ENCODE measurements around the gene MAST4.

Gene MAST4

GRCh38 chr5:67181648-67182221 is 585.5 kb downstream of the MAST4 start:
- Histone ChIP-seq H3K27ac (ENCODE audit: low read length, poor library complexity, severe bottlenecking) (no peak overlapping the region), H3K36me3 (ENCODE audit: control insufficient read depth in 1 of 2, insufficient read depth in 2 of 2, low read depth in 1 of 2, low read length in 2 of 2) (no peaks in the 10 kb centered on the region), H2AFZ (ENCODE audit: low read depth, low read length) (no peak overlapping the region), H2BK15ac (ENCODE audit: low read depth, poor library complexity, severe bottlenecking) (no peak overlapping the region), H4K8ac (ENCODE audit: low read length) (no peak overlapping the region), H3K4me1 (ENCODE audit: control insufficient read depth, insufficient read depth, low read depth, low read length) (no peaks in the 10 kb centered on the region), H3K79me1 (replicated peaks; ENCODE audit: low read length, poor library complexity, severe bottlenecking) (no peaks in the 10 kb centered on the region), H3K9me3 (ENCODE audit: control insufficient read depth, low read length) (no peaks in the 10 kb centered on the region), H3K4ac (ENCODE audit: low read depth in 1 of 2, low read length in 2 of 2) (no peak overlapping the region), H3K23ac (ENCODE audit: low read length in 2 of 2) (no peak overlapping the region), H3K4me3 (ENCODE audit: insufficient read depth in 1 of 2, low read depth in 1 of 2, low read length in 2 of 2) (no peak overlapping the region), H3K27me3 (ENCODE audit: control insufficient read depth in 1 of 2, insufficient read depth in 1 of 2, low read length in 2 of 2) (no peaks in the 10 kb centered on the region), H3K4me2 (ENCODE audit: low read length, poor library complexity, severe bottlenecking) (no peak overlapping the region), H3K18ac (ENCODE audit: low read depth in 1 of 2, low read length in 2 of 2) (peak overlapping the region in 1 of 2 experiments; percentile 71), H2BK120ac (ENCODE audit: low read depth, low read length) (no peak overlapping the region), H4K91ac (ENCODE audit: low read length) (no peak overlapping the region), H3K14ac (ENCODE audit: low read length in 2 of 2) (no peak overlapping the region), H2BK12ac (ENCODE audit: low read length in 2 of 2) (no peak overlapping the region), H3K9ac (ENCODE audit: low read length) (peak overlapping the region; percentile 46), H2AK5ac (ENCODE audit: low read length, severe bottlenecking) (no peak overlapping the region), H2BK5ac (ENCODE audit: low read depth, low read length, poor library complexity, severe bottlenecking) (no peak overlapping the region)
- DNase-seq = no peak
- WGBS = 76% methylated on average over 5 of the region's 5 CpGs

- Histone ChIP-seq H4K91ac (ENCODE audit: low read length) (no peak overlapping the region), H4K8ac (ENCODE audit: low read length) (no peak overlapping the region), H2BK15ac (ENCODE audit: low read depth, poor library complexity, severe bottlenecking) (no peak overlapping the region), H3K79me1 (replicated peaks; ENCODE audit: low read length, poor library complexity, severe bottlenecking) (no peaks in the 10 kb centered on the region), H3K4me1 (ENCODE audit: control insufficient read depth, insufficient read depth, low read depth, low read length) (no peaks in the 10 kb centered on the region), H3K36me3 (ENCODE audit: control insufficient read depth in 1 of 2, insufficient read depth in 2 of 2, low read depth in 1 of 2, low read length in 2 of 2) (no peaks in the 10 kb centered on the region), H3K23ac (ENCODE audit: low read length in 2 of 2) (no peak overlapping the region), H2AK5ac (ENCODE audit: low read length, severe bottlenecking) (no peak overlapping the region), H3K18ac (ENCODE audit: low read depth in 1 of 2, low read length in 2 of 2) (no peak overlapping the region), H3K14ac (ENCODE audit: low read length in 2 of 2) (no peak overlapping the region), H3K27ac (ENCODE audit: low read length, poor library complexity, severe bottlenecking) (no peak overlapping the region), H2AFZ (ENCODE audit: low read depth, low read length) (peak overlapping the region; percentile 54), H2BK120ac (ENCODE audit: low read depth, low read length) (no peak overlapping the region), H3K4me3 (ENCODE audit: insufficient read depth in 1 of 2, low read depth in 1 of 2, low read length in 2 of 2) (no peak overlapping the region), H3K4me2 (ENCODE audit: low read length, poor library complexity, severe bottlenecking) (peak overlapping the region; percentile 29), H3K9ac (ENCODE audit: low read length) (peak overlapping the region; percentile 46), H3K4ac (ENCODE audit: low read depth in 1 of 2, low read length in 2 of 2) (no peak overlapping the region), H3K27me3 (ENCODE audit: control insufficient read depth in 1 of 2, insufficient read depth in 1 of 2, low read length in 2 of 2) (no peaks in the 10 kb centered on the region), H2BK12ac (ENCODE audit: low read length in 2 of 2) (no peak overlapping the region), H2BK5ac (ENCODE audit: low read depth, low read length, poor library complexity, severe bottlenecking) (no peak overlapping the region), H3K9me3 (ENCODE audit: control insufficient read depth, low read length) (no peaks in the 10 kb centered on the region)
- peak; percentile 76 for DNase-seq
- WGBS = 13% methylated on average over 4 of the region's 6 CpGs
Observed at GRCh38 chr5:67182301-67182790, 586.2 kb downstream of the MAST4 start.

DNA sequence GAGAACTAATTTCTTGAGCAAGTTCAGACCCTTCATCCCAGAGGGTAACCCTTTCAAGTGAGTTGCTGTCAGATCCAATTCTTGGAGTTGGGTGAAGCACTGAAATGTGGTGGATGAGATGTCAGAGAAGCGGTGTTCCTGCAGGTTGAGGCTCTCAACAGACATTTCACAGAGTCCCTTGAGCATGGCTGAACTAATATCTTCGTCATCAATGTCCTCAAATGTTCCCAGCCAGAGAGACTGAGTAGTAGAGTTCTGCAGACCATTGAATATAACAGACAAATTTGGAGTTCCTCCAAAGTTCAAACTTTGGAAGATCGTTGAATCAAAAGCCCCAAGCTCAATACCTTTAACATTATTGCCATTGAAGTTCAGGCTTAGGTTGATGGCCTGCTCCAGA is 587.7 kb downstream of the MAST4 start:
- no peak overlapping the region for H2BK15ac ChIP-seq (ENCODE audit: low read depth, poor library complexity, severe bottlenecking)
- H3K36me3 ChIP-seq (ENCODE audit: control insufficient read depth in 1 of 2, insufficient read depth in 2 of 2, low read depth in 1 of 2, low read length in 2 of 2) = no peaks in the 10 kb centered on the region
- H2AFZ ChIP-seq (ENCODE audit: low read depth, low read length) = no peak overlapping the region
- H2AK5ac ChIP-seq (ENCODE audit: low read length, severe bottlenecking) = no peak overlapping the region
- no peak overlapping the region for H3K23ac ChIP-seq (ENCODE audit: low read length in 2 of 2)
- no peak overlapping the region for H2BK120ac ChIP-seq (ENCODE audit: low read depth, low read length)
- H3K4ac ChIP-seq (ENCODE audit: low read depth in 1 of 2, low read length in 2 of 2) = no peak overlapping the region
- no peak overlapping the region for H2BK12ac ChIP-seq (ENCODE audit: low read length in 2 of 2)
- no peak overlapping the region for H3K18ac ChIP-seq (ENCODE audit: low read depth in 1 of 2, low read length in 2 of 2)
- no peak overlapping the region for H3K4me3 ChIP-seq (ENCODE audit: insufficient read depth in 1 of 2, low read depth in 1 of 2, low read length in 2 of 2)
- no peaks in the 10 kb centered on the region for H3K79me1 ChIP-seq (replicated peaks; ENCODE audit: low read length, poor library complexity, severe bottlenecking)
- H3K4me1 ChIP-seq (ENCODE audit: control insufficient read depth, insufficient read depth, low read depth, low read length) = no peaks in the 10 kb centered on the region
- no peak overlapping the region for H3K27ac ChIP-seq (ENCODE audit: low read length, poor library complexity, severe bottlenecking)
- no peak overlapping the region for H4K91ac ChIP-seq (ENCODE audit: low read length)
- H3K27me3 ChIP-seq (ENCODE audit: control insufficient read depth in 1 of 2, insufficient read depth in 1 of 2, low read length in 2 of 2) = no peaks in the 10 kb centered on the region
- H4K8ac ChIP-seq (ENCODE audit: low read length) = no peak overlapping the region
- H3K9ac ChIP-seq (ENCODE audit: low read length) = no peak overlapping the region
- no peak overlapping the region for H2BK5ac ChIP-seq (ENCODE audit: low read depth, low read length, poor library complexity, severe bottlenecking)
- no peak overlapping the region for H3K4me2 ChIP-seq (ENCODE audit: low read length, poor library complexity, severe bottlenecking)
- no peaks in the 10 kb centered on the region for H3K9me3 ChIP-seq (ENCODE audit: control insufficient read depth, low read length)
- no peak for DNase-seq
- WGBS = no CpG with 5 or more reads among the region's 3 CpGs
- no peak overlapping the region for H3K14ac ChIP-seq (ENCODE audit: low read length in 2 of 2)

DNA sequence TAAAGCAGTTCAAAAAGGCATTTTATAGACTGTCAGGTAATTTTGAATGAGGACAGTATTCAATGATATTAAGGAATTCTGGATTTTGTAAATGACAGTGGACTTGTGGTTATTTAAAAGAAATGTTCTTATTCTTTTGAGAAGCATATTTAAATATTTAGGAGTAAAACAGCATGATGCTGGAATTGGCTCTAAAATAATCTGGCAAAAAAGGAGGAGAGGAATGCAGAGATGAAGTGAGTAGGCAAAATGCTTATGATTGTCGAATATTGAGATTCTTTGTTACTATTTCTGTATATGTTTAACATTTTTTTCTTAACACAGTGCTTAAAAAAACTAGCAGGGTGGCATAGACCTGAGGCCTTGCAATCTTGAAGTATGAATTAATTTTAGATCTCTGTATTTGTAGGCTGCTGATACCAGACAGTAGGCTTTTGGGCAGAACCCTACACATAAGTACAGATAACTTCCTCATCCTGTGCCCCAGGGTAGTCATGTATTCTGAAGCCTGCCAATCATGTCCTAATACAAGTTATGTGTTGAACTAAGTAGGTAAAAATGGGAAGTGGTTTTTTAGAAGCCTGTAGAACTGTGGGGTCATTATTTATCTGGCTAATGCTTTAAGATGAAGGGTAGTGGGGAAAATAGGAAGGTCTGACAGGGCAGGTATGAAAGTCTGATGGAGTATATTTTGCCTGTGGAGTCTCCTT is 591.0 kb downstream of the MAST4 start:
- Histone ChIP-seq H3K18ac (ENCODE audit: low read depth in 1 of 2, low read length in 2 of 2) (no peak overlapping the region), H3K27ac (ENCODE audit: low read length, poor library complexity, severe bottlenecking) (no peak overlapping the region), H2BK5ac (ENCODE audit: low read depth, low read length, poor library complexity, severe bottlenecking) (no peak overlapping the region), H3K14ac (ENCODE audit: low read length in 2 of 2) (no peak overlapping the region), H4K8ac (ENCODE audit: low read length) (no peak overlapping the region), H2BK120ac (ENCODE audit: low read depth, low read length) (no peak overlapping the region), H3K4ac (ENCODE audit: low read depth in 1 of 2, low read length in 2 of 2) (no peak overlapping the region), H3K27me3 (ENCODE audit: control insufficient read depth in 1 of 2, insufficient read depth in 1 of 2, low read length in 2 of 2) (no peaks in the 10 kb centered on the region), H2AFZ (ENCODE audit: low read depth, low read length) (no peak overlapping the region), H3K4me3 (ENCODE audit: insufficient read depth in 1 of 2, low read depth in 1 of 2, low read length in 2 of 2) (no peak overlapping the region), H3K9me3 (ENCODE audit: control insufficient read depth, low read length) (no peaks in the 10 kb centered on the region), H2BK12ac (ENCODE audit: low read length in 2 of 2) (no peak overlapping the region), H3K4me2 (ENCODE audit: low read length, poor library complexity, severe bottlenecking) (no peak overlapping the region), H3K4me1 (ENCODE audit: control insufficient read depth, insufficient read depth, low read depth, low read length) (no peaks in the 10 kb centered on the region), H3K36me3 (ENCODE audit: control insufficient read depth in 1 of 2, insufficient read depth in 2 of 2, low read depth in 1 of 2, low read length in 2 of 2) (no peaks in the 10 kb centered on the region), H3K23ac (ENCODE audit: low read length in 2 of 2) (no peak overlapping the region), H3K79me1 (replicated peaks; ENCODE audit: low read length, poor library complexity, severe bottlenecking) (no peaks in the 10 kb centered on the region), H2BK15ac (ENCODE audit: low read depth, poor library complexity, severe bottlenecking) (no peak overlapping the region), H3K9ac (ENCODE audit: low read length) (no peak overlapping the region), H2AK5ac (ENCODE audit: low read length, severe bottlenecking) (no peak overlapping the region), H4K91ac (ENCODE audit: low read length) (no peak overlapping the region)
- no CpG with 5 or more reads among the region's 1 CpG for WGBS
- DNase-seq = no peak
